Activated naive CD4-positive, alpha-beta T cell treated with anti-CD3 and anti-CD28 coated beads, Interleukin-2, amount 50 U/mL, for 24 hours (primary cell): ENCODE measurements around the gene AGGF1.
"Not testable (repeated sequence)": the region's sequence is repeated elsewhere in the genome, so short reads cannot be mapped to it uniquely, and the experiment has no call there.

Source experiments
- H3K27ac Mint-ChIP-seq: one replicate; pipeline ENCODE4 v1.8.0; 2021; ENCODE audit warnings: mild to moderate bottlenecking, mixed read lengths
- H3K27me3 Mint-ChIP-seq: one replicate; pipeline ENCODE4 v1.8.0; 2021; ENCODE audit warnings: mixed read lengths
- H3K36me3 Mint-ChIP-seq: one replicate; pipeline ENCODE4 v1.8.0; 2021; ENCODE audit warnings: mixed read lengths
- H3K4me1 Mint-ChIP-seq: one replicate; pipeline ENCODE4 v1.8.0; 2021; ENCODE audit warnings: mixed read lengths
- H3K4me3 Mint-ChIP-seq: one replicate; pipeline ENCODE4 v1.8.0; 2021; ENCODE audit warnings: mild to moderate bottlenecking, mixed read lengths
- H3K9me3 Mint-ChIP-seq: one replicate; pipeline ENCODE4 v1.8.0; 2021; ENCODE audit warnings: mixed read lengths

Gene AGGF1

DNA sequence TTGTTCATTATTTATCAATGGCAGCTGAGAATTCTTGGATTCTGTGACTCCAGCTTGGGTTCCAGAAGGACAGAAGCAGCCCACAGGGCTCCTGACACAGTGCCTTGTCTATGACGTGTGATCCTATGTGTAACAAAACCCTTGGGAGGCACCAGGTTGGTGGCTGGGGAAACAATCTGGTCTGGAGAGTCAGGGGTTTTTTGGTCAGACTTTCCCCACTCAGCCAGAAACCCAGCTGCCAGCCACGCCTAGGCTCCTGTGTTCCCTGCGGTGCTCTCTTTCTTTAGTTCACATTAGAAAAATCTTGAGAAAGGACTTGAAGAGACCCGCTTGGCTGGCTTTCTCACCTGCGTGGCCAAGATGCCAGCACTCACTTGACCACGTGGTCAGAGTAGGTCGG lies 72.3 kb downstream of the AGGF1 start:
- no peak overlapping the region for H3K27ac Mint-ChIP-seq
- H3K4me3 Mint-ChIP-seq: no peak overlapping the region
- no peaks in the 10 kb centered on the region for H3K27me3 Mint-ChIP-seq
- no peaks in the 10 kb centered on the region for H3K36me3 Mint-ChIP-seq
- H3K9me3 Mint-ChIP-seq: no peaks in the 10 kb centered on the region
- no peaks in the 10 kb centered on the region for H3K4me1 Mint-ChIP-seq

DNA sequence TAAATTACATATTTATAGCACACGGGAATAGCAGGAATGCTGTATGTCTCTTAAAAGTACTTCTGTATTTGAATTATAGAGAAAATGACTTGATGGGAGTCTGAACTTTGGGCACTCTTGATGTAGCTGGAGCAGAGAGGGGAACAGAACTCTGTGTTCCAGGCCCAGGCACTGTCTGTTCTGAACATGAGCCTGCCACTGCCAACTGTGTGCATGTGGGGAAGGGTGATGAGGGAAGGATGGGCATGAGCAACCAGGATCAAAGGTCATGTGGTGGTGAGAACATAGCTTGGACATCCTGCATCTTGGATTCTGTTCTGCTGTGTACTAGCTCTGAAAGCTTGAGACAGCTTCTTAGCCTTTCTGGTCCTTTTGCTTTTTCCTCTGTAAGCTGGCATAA lies 73.3 kb downstream of the AGGF1 start:
- Mint-ChIP-seq H3K4me1 (no peaks in the 10 kb centered on the region), H3K9me3 (no peaks in the 10 kb centered on the region), H3K27ac (no peak overlapping the region), H3K27me3 (no peaks in the 10 kb centered on the region), H3K36me3 (no peaks in the 10 kb centered on the region), H3K4me3 (no peak overlapping the region)

DNA sequence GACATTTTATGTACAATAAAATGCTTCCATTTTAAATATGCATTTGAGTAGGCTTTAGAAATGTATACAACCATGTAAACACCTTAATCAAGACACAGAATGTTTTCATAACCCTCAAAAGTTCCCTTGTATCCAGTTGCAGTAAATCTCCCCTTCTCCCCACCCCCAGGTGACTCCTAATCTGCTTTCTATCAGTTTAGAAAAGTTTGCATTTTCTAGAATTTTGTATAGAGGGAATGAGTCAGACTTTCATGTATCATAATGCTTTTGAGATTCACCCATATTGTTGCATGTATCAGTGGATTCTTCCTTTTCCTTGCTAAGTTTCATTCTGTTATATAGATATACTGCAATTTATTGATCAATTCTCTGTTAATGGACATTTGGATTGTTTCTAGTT lies 74.6 kb downstream of the AGGF1 start:
- H3K36me3 Mint-ChIP-seq: no peaks in the 10 kb centered on the region

DNA sequence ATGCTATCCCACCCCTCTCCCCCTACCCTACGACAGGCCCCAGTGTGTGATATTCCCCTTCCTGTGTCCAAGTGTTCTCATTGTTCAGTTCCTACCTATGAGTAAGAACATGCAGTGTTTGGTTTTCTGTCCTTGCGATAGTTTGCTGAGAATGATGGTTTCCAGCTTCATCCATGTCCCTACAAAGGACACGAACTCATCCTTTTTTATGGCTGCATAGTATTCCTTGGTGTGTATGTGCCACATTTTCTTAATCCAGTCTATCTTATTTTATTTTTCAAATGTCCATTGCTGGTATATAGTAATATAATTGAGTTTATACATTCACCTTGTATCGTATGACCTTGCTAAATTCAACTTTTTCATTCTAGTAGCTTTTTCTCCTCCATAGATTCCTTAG lies 76.8 kb downstream of the AGGF1 start:
- not testable (repeated sequence) for H3K4me1 Mint-ChIP-seq, H3K27me3 Mint-ChIP-seq, H3K4me3 Mint-ChIP-seq, H3K9me3 Mint-ChIP-seq, H3K36me3 Mint-ChIP-seq, H3K27ac Mint-ChIP-seq

More for the DNA sequence above, 74.6 kb downstream of the AGGF1 start:
- no peaks in the 10 kb centered on the region for H3K27me3 Mint-ChIP-seq
- H3K27ac Mint-ChIP-seq: no peak overlapping the region
- no peaks in the 10 kb centered on the region for H3K9me3 Mint-ChIP-seq
- H3K4me3 Mint-ChIP-seq: no peak overlapping the region
- no peaks in the 10 kb centered on the region for H3K4me1 Mint-ChIP-seq
